MCF 10A (cell line): Measurements from ENCODE around the gene NMT2. TPM values are rescaled to one million over a fixed set of nuclear protein-coding genes. Genes with fewer than 3 reads are reported as not detected.

ENCODE experiments used
- BruUV-seq: library from RNA; stranded (reverse); fragments of 400-500 nt; replicated peaks from 2 replicates; lab custom pipeline; 2021; lab: Mats Ljungman, UMichigan
- CTCF ChIA-PET: fragments of 300-600 bp; sonication (Branson Sonifier 250); formaldehyde crosslinking; extraction: SDS; loops from one replicate; lab custom pipeline; 2021; ENCODE audit warnings: antibody characterized with exemption, inconsistent platforms; lab: Yijun Ruan, JAX
- POLR2A ChIA-PET: fragments of 300-600, 350-650 bp; sonication (Branson Sonifier 250); formaldehyde crosslinking; extraction: SDS; loops from one replicate; lab custom pipeline; 2020; ENCODE audit warnings: antibody characterized with exemption, inconsistent platforms; lab: Yijun Ruan, JAX
- DNase-seq: peaks from one replicate; pipeline ENCODE4 v3.0.0-alpha.2; 2018; ENCODE audit not compliant: unreplicated experiment
- H3K27ac Mint-ChIP-seq: one replicate; pipeline ENCODE4 v1.8.0; 2022; ENCODE audit warnings: mild to moderate bottlenecking, low read depth, mixed read lengths; ENCODE audit not compliant: unreplicated experiment
- H3K27me3 Mint-ChIP-seq: one replicate; pipeline ENCODE4 v1.8.0; 2022; ENCODE audit warnings: mixed read lengths; ENCODE audit not compliant: insufficient read depth, unreplicated experiment
- H3K36me3 Mint-ChIP-seq: one replicate; pipeline ENCODE4 v1.8.0; 2022; ENCODE audit warnings: mild to moderate bottlenecking, moderate library complexity, mixed read lengths; ENCODE audit not compliant: insufficient read depth, unreplicated experiment
- H3K4me1 Mint-ChIP-seq: one replicate; pipeline ENCODE4 v1.8.0; 2022; ENCODE audit warnings: mixed read lengths; ENCODE audit not compliant: insufficient read depth, unreplicated experiment
- H3K4me3 Mint-ChIP-seq: one replicate; pipeline ENCODE4 v1.8.0; 2022; ENCODE audit warnings: mild to moderate bottlenecking, moderate library complexity, mixed read lengths; ENCODE audit not compliant: unreplicated experiment
- H3K9me3 Mint-ChIP-seq: one replicate; pipeline ENCODE4 v1.8.0; 2022; ENCODE audit warnings: mixed read lengths; ENCODE audit not compliant: unreplicated experiment
- CTCF ChIP-seq: fragments of 200-600 bp; IDR thresholded peaks from one replicate; pipeline ENCODE4 v1.8.0; 2022; ENCODE audit warnings: antibody characterized with exemption, mild to moderate bottlenecking; ENCODE audit not compliant: unreplicated experiment
- intact Hi-C: fragments of 100-400 bp; cut with micrococcal nuclease; formaldehyde crosslinking; loops from 2 replicates; pipeline ENCODE4 v1.14.1; 2022
- total RNA-seq: library from RNA; stranded (reverse); gene quantifications from 2 replicates; pipeline ENCODE4 v1.2.3, GENCODE V29; 2022

NMT2 gene
- total RNA-seq, 1 experiment from 2014 or later = 9.6 TPM

- no TSS peak for BruUV-seq
- no peaks in the 10 kb centered on the region for H3K27me3 Mint-ChIP-seq
- DNase-seq = no peak
- POLR2A ChIA-PET = interaction anchor here (0.7 to 2.0 kb wide), 3 partner anchors 31 to 210 kb away, joined by 3 to 5 read pairs (median 4); partner anchors contain the start of gene MEIG1
- no peak for TF ChIP-seq CTCF
- intact Hi-C loops = loop anchor here (5.0 to 10.0 kb wide), 3 partner anchors 33 to 295 kb away; partner anchors contain the start of genes FAM171A1 and SUV39H2
- H3K4me1 Mint-ChIP-seq = peaks cover 23% of the 10 kb centered on the region
- CTCF ChIA-PET = no interaction called here
- H3K4me3 Mint-ChIP-seq = no peak overlapping the region
- no peak overlapping the region for H3K27ac Mint-ChIP-seq
- H3K36me3 Mint-ChIP-seq = peaks cover 13% of the 10 kb centered on the region
- no peaks in the 10 kb centered on the region for H3K9me3 Mint-ChIP-seq
Observed at GRCh38 chr10:15169555-15170401, 1.3 kb upstream of the NMT2 start.

GRCh38 chr10:15168786-15169554 is 477 bp upstream of the NMT2 start:
- peak overlapping the region; percentile 87 for H3K4me3 Mint-ChIP-seq
- BruUV-seq = no TSS peak
- H3K4me1 Mint-ChIP-seq = peaks cover 23% of the 10 kb centered on the region
- intact Hi-C loops = loop anchor here (5.0 to 10.0 kb wide), 3 partner anchors 33 to 294 kb away; partner anchors contain the start of genes FAM171A1 and SUV39H2
- peak; percentile 92 for DNase-seq
- no peak for TF ChIP-seq CTCF
- peak overlapping the region; percentile 80 for H3K27ac Mint-ChIP-seq
- H3K27me3 Mint-ChIP-seq = no peaks in the 10 kb centered on the region
- H3K36me3 Mint-ChIP-seq = peaks cover 7% of the 10 kb centered on the region
- H3K9me3 Mint-ChIP-seq = no peaks in the 10 kb centered on the region
- POLR2A ChIA-PET = interaction anchor here (0.7 to 2.7 kb wide), 9 partner anchors 31 to 515 kb away, joined by 3 to 18 read pairs (median 3); partner anchors contain the start of gene MEIG1
- CTCF ChIA-PET = interaction anchor here (0.7 kb wide), 1 partner anchor 86 kb away, joined by 5 read pairs; no protein-coding TSS in a partner anchor

- intact Hi-C loops = loop anchor here (5.0 to 10.0 kb wide), 3 partner anchors 35 to 293 kb away; partner anchors contain the start of genes FAM171A1 and SUV39H2
- ChIA-PET POLR2A (interaction anchor here (0.6 to 2.7 kb wide), 20 partner anchors 15 to 1466 kb away, joined by 3 to 18 read pairs (median 4); partner anchors contain the start of genes DCLRE1C, FAM171A1, RPP38 and SUV39H2), CTCF (interaction anchor here (0.6 to 1.7 kb wide), 10 partner anchors 16 to 1952 kb away, joined by 3 to 8 read pairs (median 3); no protein-coding TSS in a partner anchor)
Observed at GRCh38 chr10:15167411-15168290, 842 bp downstream of the NMT2 start.

More at GRCh38 chr10:15167411-15168290, 842 bp downstream of the NMT2 start:
- Mint-ChIP-seq H3K4me3 (peak overlapping the region; percentile 87), H3K9me3 (no peaks in the 10 kb centered on the region), H3K36me3 (peaks cover 7% of the 10 kb centered on the region), H3K4me1 (peaks cover 19% of the 10 kb centered on the region), H3K27me3 (no peaks in the 10 kb centered on the region), H3K27ac (peak overlapping the region; percentile 80)
- DNase-seq = peak; percentile 53
- TF ChIP-seq CTCF = peak; percentile 32
- no TSS peak for BruUV-seq
